Ishikawa (cell line): Measurements from ENCODE around the gene FSTL4.
A peak's percentile ranks its signal among the peaks of the same experiment; 100 is the strongest.

Experiments used
- CEBPB ChIP-seq: IDR thresholded peaks from 2 replicates; pipeline ENCODE4 v1.6.1; 2012
- CREB1 ChIP-seq: IDR thresholded peaks from 2 replicates; pipeline ENCODE4 v1.6.1; 2012; ENCODE audit warnings: low read depth
- EGR1 ChIP-seq: IDR thresholded peaks from 2 replicates; pipeline ENCODE4 v1.6.1; 2012
- EP300 ChIP-seq: IDR thresholded peaks from 2 replicates; pipeline ENCODE4 v1.6.1; 2012; ENCODE audit warnings: borderline replicate concordance
- FOXM1 ChIP-seq: IDR thresholded peaks from 2 replicates; pipeline ENCODE4 v1.6.1; 2012; ENCODE audit warnings: low read depth, borderline replicate concordance
- MAX ChIP-seq: IDR thresholded peaks from 2 replicates; pipeline ENCODE4 v1.6.1; 2012
- NFIC ChIP-seq: IDR thresholded peaks from 2 replicates; pipeline ENCODE4 v1.6.1; 2012
- RAD21 ChIP-seq: IDR thresholded peaks from 2 replicates; pipeline ENCODE4 v1.6.1; 2012; ENCODE audit warnings: low read depth
- REST ChIP-seq: IDR thresholded peaks from 2 replicates; pipeline ENCODE4 v1.6.1; 2012; ENCODE audit warnings: low read depth, mild to moderate bottlenecking
- TAF1 ChIP-seq: IDR thresholded peaks from 2 replicates; pipeline ENCODE4 v1.6.1; 2012; ENCODE audit warnings: low read depth, mild to moderate bottlenecking
- TCF12 ChIP-seq: IDR thresholded peaks from 2 replicates; pipeline ENCODE4 v1.6.1; 2012; ENCODE audit warnings: low read depth
- TEAD4 ChIP-seq: IDR thresholded peaks from 2 replicates; pipeline ENCODE4 v1.6.1; 2012
- USF1 ChIP-seq: IDR thresholded peaks from 2 replicates; pipeline ENCODE4 v1.6.1; 2012
- YY1 ChIP-seq: IDR thresholded peaks from 2 replicates; pipeline ENCODE4 v1.6.1; 2012; ENCODE audit warnings: low read depth
- ZBTB7A ChIP-seq: IDR thresholded peaks from 2 replicates; pipeline ENCODE4 v1.6.1; 2012; ENCODE audit warnings: low read depth

FSTL4 gene

GRCh38 chr5:133610489-133611356, 1.6 kb downstream of the FSTL4 start:
- TF ChIP-seq MAX (peak; percentile 48; the same call in 1 of the 2 replicates), YY1 (no peak), TEAD4 (no peak), RAD21 (peak; percentile 43; the same call in 1 of the 2 replicates), TCF12 (no peak), REST (peak; percentile 90), CEBPB (no peak), USF1 (no peak), EP300 (0 out of 2 replicates have a peak, but pooled peaks have one; percentile 20), EGR1 (no peak), FOXM1 (no peak), CREB1 (no peak), NFIC (no peak), TAF1 (no peak), ZBTB7A (no peak)

GRCh38 chr5:133607451-133607850, 4.9 kb downstream of the FSTL4 start:
- TF ChIP-seq TAF1 (no peak), CREB1 (no peak), FOXM1 (no peak), EGR1 (no peak), TCF12 (no peak), EP300 (no peak), MAX (no peak), ZBTB7A (no peak), RAD21 (no peak), TEAD4 (no peak), USF1 (no peak), YY1 (no peak), CEBPB (no peak), NFIC (no peak), REST (no peak)

GRCh38 chr5:133606835-133607234, 5.5 kb downstream of the FSTL4 start:
- TF ChIP-seq FOXM1 (no peak), YY1 (no peak), CEBPB (no peak), EGR1 (no peak), TEAD4 (no peak), TAF1 (no peak), EP300 (no peak), TCF12 (no peak), REST (no peak), MAX (no peak), RAD21 (no peak), NFIC (no peak), CREB1 (no peak), USF1 (no peak), ZBTB7A (no peak)

- TF ChIP-seq NFIC = no peak
- TF ChIP-seq ZBTB7A = no peak
Observed at GRCh38 chr5:133605323-133605722, 7.0 kb downstream of the FSTL4 start.
